CD4-positive, alpha-beta T cell treated with Interleukin-10 for 1 hour (primary cell): Measurements from ENCODE around the gene SNCAIP.

Experiments
- DNase-seq: peaks from one replicate; pipeline ENCODE4 v3.0.0-alpha.2; 2020

SNCAIP gene

GRCh38 chr5:122311961-122312590 is at the start of gene SNCAIP:
SNCAIP (plus strand) TSS chr5:122312237; CDS start chr5:122391135, 78,898 bp downstream.
- no peak for DNase-seq

GRCh38 chr5:122263352-122264030 is 48.5 kb upstream of the SNCAIP start:
- no peak for DNase-seq

GRCh38 chr5:122264610-122265009 is 47.4 kb upstream of the SNCAIP start:
- no peak for DNase-seq

GRCh38 chr5:122267185-122267584 is 44.9 kb upstream of the SNCAIP start:
- no peak for DNase-seq

GRCh38 chr5:122273696-122274095 is 38.3 kb upstream of the SNCAIP start:
- no peak for DNase-seq

- DNase-seq, result no peak
Observed at GRCh38 chr5:122283592-122283991, 28.4 kb upstream of the SNCAIP start.

GRCh38 chr5:122286541-122286940 is 25.5 kb upstream of the SNCAIP start:
- no peak for DNase-seq

- DNase-seq, result no peak
Observed at GRCh38 chr5:122287101-122287500, 24.9 kb upstream of the SNCAIP start.

GRCh38 chr5:122291000-122291901 is 20.8 kb upstream of the SNCAIP start:
- DNase-seq, result no peak

GRCh38 chr5:122292332-122292731 is 19.7 kb upstream of the SNCAIP start:
- no peak for DNase-seq

GRCh38 chr5:122295138-122295537 is 16.9 kb upstream of the SNCAIP start:
- no peak for DNase-seq

GRCh38 chr5:122296871-122297270 is 15.2 kb upstream of the SNCAIP start:
- DNase-seq, result no peak

- DNase-seq, result no peak
Observed at GRCh38 chr5:122297587-122298298, 14.3 kb upstream of the SNCAIP start.

GRCh38 chr5:122300374-122300773 is 11.7 kb upstream of the SNCAIP start:
- DNase-seq, result no peak

- no peak for DNase-seq
Observed at GRCh38 chr5:122301016-122301415, 11.0 kb upstream of the SNCAIP start.

GRCh38 chr5:122304471-122305215 is 7.4 kb upstream of the SNCAIP start:
- DNase-seq, result no peak

- DNase-seq, result no peak
Observed at GRCh38 chr5:122306461-122306860, 5.6 kb upstream of the SNCAIP start.

- DNase-seq, result no peak
Observed at GRCh38 chr5:122310889-122311288, 1.1 kb upstream of the SNCAIP start.

- DNase-seq, result no peak
Observed at GRCh38 chr5:122311497-122311960, 508 bp upstream of the SNCAIP start.

GRCh38 chr5:122312591-122313406 is 762 bp downstream of the SNCAIP start:
- no peak for DNase-seq

GRCh38 chr5:122314036-122314435 is 2.0 kb downstream of the SNCAIP start:
- no peak for DNase-seq
